ENCODE measurements around the gene FKBP1A.

The FKBP1A gene

GRCh38 chr20:1371202-1371782 lies 21.6 kb downstream of the FKBP1A start:
- Histone ChIP-seq H3K27me3 (ENCODE audit: control insufficient read depth, insufficient read depth, low read length) (no peaks in the 10 kb centered on the region), H3K9ac (ENCODE audit: low read depth, low read length) (no peak overlapping the region), H3K36me3 (ENCODE audit: control insufficient read depth, insufficient read depth, low read length) (peaks cover 8% of the 10 kb centered on the region), H3K9me3 (ENCODE audit: control insufficient read depth, insufficient read depth, low read length) (no peaks in the 10 kb centered on the region), H3K4me3 (ENCODE audit: low read depth, low read length) (no peak overlapping the region), H3K4me1 (ENCODE audit: control insufficient read depth, insufficient read depth, low read length) (no peaks in the 10 kb centered on the region)

GRCh38 chr20:1370548-1371110 lies 22.2 kb downstream of the FKBP1A start:
- H3K9me3 ChIP-seq (ENCODE audit: control insufficient read depth, insufficient read depth, low read length) = no peaks in the 10 kb centered on the region
- no peak overlapping the region for H3K4me3 ChIP-seq (ENCODE audit: low read depth, low read length)
- H3K36me3 ChIP-seq (ENCODE audit: control insufficient read depth, insufficient read depth, low read length) = peaks cover 8% of the 10 kb centered on the region
- H3K4me1 ChIP-seq (ENCODE audit: control insufficient read depth, insufficient read depth, low read length) = no peaks in the 10 kb centered on the region
- no peaks in the 10 kb centered on the region for H3K27me3 ChIP-seq (ENCODE audit: control insufficient read depth, insufficient read depth, low read length)
- no peak overlapping the region for H3K9ac ChIP-seq (ENCODE audit: low read depth, low read length)

GRCh38 chr20:1369970-1370369 lies 22.9 kb downstream of the FKBP1A start:
- H3K4me1 ChIP-seq (ENCODE audit: control insufficient read depth, insufficient read depth, low read length) = no peaks in the 10 kb centered on the region
- H3K36me3 ChIP-seq (ENCODE audit: control insufficient read depth, insufficient read depth, low read length) = peaks cover 8% of the 10 kb centered on the region
- no peak overlapping the region for H3K4me3 ChIP-seq (ENCODE audit: low read depth, low read length)
- H3K9ac ChIP-seq (ENCODE audit: low read depth, low read length) = no peak overlapping the region
- H3K9me3 ChIP-seq (ENCODE audit: control insufficient read depth, insufficient read depth, low read length) = no peaks in the 10 kb centered on the region
- no peaks in the 10 kb centered on the region for H3K27me3 ChIP-seq (ENCODE audit: control insufficient read depth, insufficient read depth, low read length)

GRCh38 chr20:1368448-1369199 lies 24.2 kb downstream of the FKBP1A start:
- Histone ChIP-seq H3K4me1 (ENCODE audit: control insufficient read depth, insufficient read depth, low read length) (no peaks in the 10 kb centered on the region), H3K27me3 (ENCODE audit: control insufficient read depth, insufficient read depth, low read length) (no peaks in the 10 kb centered on the region), H3K9ac (ENCODE audit: low read depth, low read length) (no peak overlapping the region), H3K36me3 (ENCODE audit: control insufficient read depth, insufficient read depth, low read length) (peaks cover 8% of the 10 kb centered on the region), H3K4me3 (ENCODE audit: low read depth, low read length) (no peak overlapping the region), H3K9me3 (ENCODE audit: control insufficient read depth, insufficient read depth, low read length) (no peaks in the 10 kb centered on the region)

- H3K4me3 ChIP-seq (ENCODE audit: low read depth, low read length) = no peak overlapping the region
- H3K9me3 ChIP-seq (ENCODE audit: control insufficient read depth, insufficient read depth, low read length) = no peaks in the 10 kb centered on the region
- H3K9ac ChIP-seq (ENCODE audit: low read depth, low read length) = no peak overlapping the region
- H3K27me3 ChIP-seq (ENCODE audit: control insufficient read depth, insufficient read depth, low read length) = no peaks in the 10 kb centered on the region
- H3K4me1 ChIP-seq (ENCODE audit: control insufficient read depth, insufficient read depth, low read length) = no peaks in the 10 kb centered on the region
- H3K36me3 ChIP-seq (ENCODE audit: control insufficient read depth, insufficient read depth, low read length) = peaks cover 8% of the 10 kb centered on the region
Measured at GRCh38 chr20:1367479-1367878, 25.4 kb downstream of the FKBP1A start.

GRCh38 chr20:1364106-1364505 lies 28.7 kb downstream of the FKBP1A start:
- Histone ChIP-seq H3K9ac (ENCODE audit: low read depth, low read length) (no peak overlapping the region), H3K27me3 (ENCODE audit: control insufficient read depth, insufficient read depth, low read length) (no peaks in the 10 kb centered on the region), H3K9me3 (ENCODE audit: control insufficient read depth, insufficient read depth, low read length) (no peaks in the 10 kb centered on the region), H3K36me3 (ENCODE audit: control insufficient read depth, insufficient read depth, low read length) (peaks cover 3% of the 10 kb centered on the region), H3K4me3 (ENCODE audit: low read depth, low read length) (no peak overlapping the region), H3K4me1 (ENCODE audit: control insufficient read depth, insufficient read depth, low read length) (no peaks in the 10 kb centered on the region)

- Histone ChIP-seq H3K4me3 (ENCODE audit: low read depth, low read length) (no peak overlapping the region), H3K9me3 (ENCODE audit: control insufficient read depth, insufficient read depth, low read length) (no peaks in the 10 kb centered on the region), H3K4me1 (ENCODE audit: control insufficient read depth, insufficient read depth, low read length) (no peaks in the 10 kb centered on the region), H3K36me3 (ENCODE audit: control insufficient read depth, insufficient read depth, low read length) (no peaks in the 10 kb centered on the region), H3K9ac (ENCODE audit: low read depth, low read length) (no peak overlapping the region), H3K27me3 (ENCODE audit: control insufficient read depth, insufficient read depth, low read length) (no peaks in the 10 kb centered on the region)
Measured at GRCh38 chr20:1363522-1363921, 29.3 kb downstream of the FKBP1A start.

- Histone ChIP-seq H3K36me3 (ENCODE audit: control insufficient read depth, insufficient read depth, low read length) (no peaks in the 10 kb centered on the region), H3K9me3 (ENCODE audit: control insufficient read depth, insufficient read depth, low read length) (no peaks in the 10 kb centered on the region)
Measured at GRCh38 chr20:1362484-1362883, 30.4 kb downstream of the FKBP1A start.

GRCh38 chr20:1360094-1360846 lies 32.6 kb downstream of the FKBP1A start:
- H3K9ac ChIP-seq (ENCODE audit: low read depth, low read length) = no peak overlapping the region
- no peak overlapping the region for H3K4me3 ChIP-seq (ENCODE audit: low read depth, low read length)
- no peaks in the 10 kb centered on the region for H3K27me3 ChIP-seq (ENCODE audit: control insufficient read depth, insufficient read depth, low read length)
- no peaks in the 10 kb centered on the region for H3K4me1 ChIP-seq (ENCODE audit: control insufficient read depth, insufficient read depth, low read length)
- H3K36me3 ChIP-seq (ENCODE audit: control insufficient read depth, insufficient read depth, low read length) = no peaks in the 10 kb centered on the region
- no peaks in the 10 kb centered on the region for H3K9me3 ChIP-seq (ENCODE audit: control insufficient read depth, insufficient read depth, low read length)

More at GRCh38 chr20:1362484-1362883, 30.4 kb downstream of the FKBP1A start:
- no peak overlapping the region for H3K9ac ChIP-seq (ENCODE audit: low read depth, low read length)
- no peaks in the 10 kb centered on the region for H3K27me3 ChIP-seq (ENCODE audit: control insufficient read depth, insufficient read depth, low read length)
- no peak overlapping the region for H3K4me3 ChIP-seq (ENCODE audit: low read depth, low read length)
- H3K4me1 ChIP-seq (ENCODE audit: control insufficient read depth, insufficient read depth, low read length) = no peaks in the 10 kb centered on the region

- no peaks in the 10 kb centered on the region for H3K27me3 ChIP-seq (ENCODE audit: control insufficient read depth, insufficient read depth, low read length)
- no peaks in the 10 kb centered on the region for H3K36me3 ChIP-seq (ENCODE audit: control insufficient read depth, insufficient read depth, low read length)
- no peak overlapping the region for H3K9ac ChIP-seq (ENCODE audit: low read depth, low read length)
- no peaks in the 10 kb centered on the region for H3K4me1 ChIP-seq (ENCODE audit: control insufficient read depth, insufficient read depth, low read length)
- H3K9me3 ChIP-seq (ENCODE audit: control insufficient read depth, insufficient read depth, low read length) = no peaks in the 10 kb centered on the region
- H3K4me3 ChIP-seq (ENCODE audit: low read depth, low read length) = no peak overlapping the region
Measured at GRCh38 chr20:1357921-1358671, 34.8 kb downstream of the FKBP1A start.

GRCh38 chr20:1353956-1354355 lies 38.9 kb downstream of the FKBP1A start:
- no peaks in the 10 kb centered on the region for H3K36me3 ChIP-seq (ENCODE audit: control insufficient read depth, insufficient read depth, low read length)

More at GRCh38 chr20:1353956-1354355, 38.9 kb downstream of the FKBP1A start:
- no peaks in the 10 kb centered on the region for H3K27me3 ChIP-seq (ENCODE audit: control insufficient read depth, insufficient read depth, low read length)
- H3K4me1 ChIP-seq (ENCODE audit: control insufficient read depth, insufficient read depth, low read length) = no peaks in the 10 kb centered on the region
- H3K9ac ChIP-seq (ENCODE audit: low read depth, low read length) = no peak overlapping the region
- H3K9me3 ChIP-seq (ENCODE audit: control insufficient read depth, insufficient read depth, low read length) = no peaks in the 10 kb centered on the region
- no peak overlapping the region for H3K4me3 ChIP-seq (ENCODE audit: low read depth, low read length)

Data from iPS-15b (cell line).